ENCODE data around the gene SLC52A3.

Gene SLC52A3

GRCh38 chr20:754904-755303, 13.4 kb downstream of the SLC52A3 start:
- DNase-seq = no peak
- TF ChIP-seq CTCF (IDR thresholded peaks at IDR 0.05) = no peak
- Histone ChIP-seq H3K36me3 (no peaks in the 10 kb centered on the region), H3K27me3 (peaks cover 0 to 3% of the 10 kb centered on the region in 2 donors), H3K4me3 (no peak overlapping the region), H3K27ac (no peak overlapping the region), H3K9me3 (no peaks in the 10 kb centered on the region), H3K4me1 (no peaks in the 10 kb centered on the region)
- intact Hi-C loops (cut with DNase I; ENCODE audit: low total_unique reads) = no loop called here

- intact Hi-C loops (cut with DNase I; ENCODE audit: low total_unique reads) = loop anchor here (1.0 kb wide), 1 partner anchor 236 kb away; no protein-coding TSS in a partner anchor
- no peak for TF ChIP-seq CTCF (IDR thresholded peaks at IDR 0.05)
- H3K27ac ChIP-seq = no peak overlapping the region
- no peaks in the 10 kb centered on the region for H3K9me3 ChIP-seq
- no peaks in the 10 kb centered on the region for H3K36me3 ChIP-seq
- no peaks in the 10 kb centered on the region for H3K4me1 ChIP-seq
- no peaks in the 10 kb centered on the region for H3K27me3 ChIP-seq
- no peak overlapping the region for H3K4me3 ChIP-seq
- DNase-seq = no peak
Measured at GRCh38 chr20:753897-754635, 14.2 kb downstream of the SLC52A3 start.

- Histone ChIP-seq H3K4me3 (no peak overlapping the region), H3K27me3 (no peaks in the 10 kb centered on the region), H3K27ac (no peak overlapping the region), H3K4me1 (no peaks in the 10 kb centered on the region), H3K9me3 (no peaks in the 10 kb centered on the region), H3K36me3 (no peaks in the 10 kb centered on the region)
- DNase-seq = no peak
- no peak for TF ChIP-seq CTCF (IDR thresholded peaks at IDR 0.05)
- intact Hi-C loops (cut with DNase I; ENCODE audit: low total_unique reads) = loop anchor here (1.0 kb wide), 1 partner anchor 237 kb away; no protein-coding TSS in a partner anchor
Measured at GRCh38 chr20:753136-753535, 15.2 kb downstream of the SLC52A3 start.

- H3K27ac ChIP-seq = no peak overlapping the region
- intact Hi-C loops (cut with DNase I; ENCODE audit: low total_unique reads) = no loop called here
- no peaks in the 10 kb centered on the region for H3K4me1 ChIP-seq
- no peak for TF ChIP-seq CTCF (IDR thresholded peaks at IDR 0.05)
- no peaks in the 10 kb centered on the region for H3K36me3 ChIP-seq
- H3K4me3 ChIP-seq = no peak overlapping the region
- H3K9me3 ChIP-seq = no peaks in the 10 kb centered on the region
- no peak for DNase-seq
- no peaks in the 10 kb centered on the region for H3K27me3 ChIP-seq
Measured at GRCh38 chr20:752291-752690, 16.0 kb downstream of the SLC52A3 start.

GRCh38 chr20:751761-752160, 16.5 kb downstream of the SLC52A3 start:
- Histone ChIP-seq H3K4me3 (no peak overlapping the region), H3K4me1 (no peaks in the 10 kb centered on the region), H3K27me3 (no peaks in the 10 kb centered on the region), H3K36me3 (no peaks in the 10 kb centered on the region), H3K27ac (no peak overlapping the region), H3K9me3 (no peaks in the 10 kb centered on the region)
- no peak for DNase-seq
- intact Hi-C loops (cut with DNase I; ENCODE audit: low total_unique reads) = no loop called here
- TF ChIP-seq CTCF (IDR thresholded peaks at IDR 0.05) = no peak
